Tongue (tissue), 2 donors: ENCODE measurements around the gene SRCIN1. TPM values are rescaled to one million over a fixed set of nuclear protein-coding genes. Genes with fewer than 3 reads are reported as not detected.
A peak's percentile ranks its signal among the peaks of the same experiment; 100 is the strongest.
"Not testable (repeated sequence)": the region's sequence is repeated elsewhere in the genome, so short reads cannot be mapped to it uniquely, and the experiment has no call there.

Source experiments
- DNase-seq: peaks from one replicate; pipeline ENCODE4 v3.0.0-alpha.2; 2015
- total RNA-seq: library from RNA; depleted of rRNA; stranded (reverse); fragments of >200 nt; gene quantifications from one replicate; pipeline ENCODE4 v1.2.3, GENCODE V29; 2014

Gene SRCIN1
- total RNA-seq, 1 donor from 2014 or later, result 1.0 TPM

DNA sequence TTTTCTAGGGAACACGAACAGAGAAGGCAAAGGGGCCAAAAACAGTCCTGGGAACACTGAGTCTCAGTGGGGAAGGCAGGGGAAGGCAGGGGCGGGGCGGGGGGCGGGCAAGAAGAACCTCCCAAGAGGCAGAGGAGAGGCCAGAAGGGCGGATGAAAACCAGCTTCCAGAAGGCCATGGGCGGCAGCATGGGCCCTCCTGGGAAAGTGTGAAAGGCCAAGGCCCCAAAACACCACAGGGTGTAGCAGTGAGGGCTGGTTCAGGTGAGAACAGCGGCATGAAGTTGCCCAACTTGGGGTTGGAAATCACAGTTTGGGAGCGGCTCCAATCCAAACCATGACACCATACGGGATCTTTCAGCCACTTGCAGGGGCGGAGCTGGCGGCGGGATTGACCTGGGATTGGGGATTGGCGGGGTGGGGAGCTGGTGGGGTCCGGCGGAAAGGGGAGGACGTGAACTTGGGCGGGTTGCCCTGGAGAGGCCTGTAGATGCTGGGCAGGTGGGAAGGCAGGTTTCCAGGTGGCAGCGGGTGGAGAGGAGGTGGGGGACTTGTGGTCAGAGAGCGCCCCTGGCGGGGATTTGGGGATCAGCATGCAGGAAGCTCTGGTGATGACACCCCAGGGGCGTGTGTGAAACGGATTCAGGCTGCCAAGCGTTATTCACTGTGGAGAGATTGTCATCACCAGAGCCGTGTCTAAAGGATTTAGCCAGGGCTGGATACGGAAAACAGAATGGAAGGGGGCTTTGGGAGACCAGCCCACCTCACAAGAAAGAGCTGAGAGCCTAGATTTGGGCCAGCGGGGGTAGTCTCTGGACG is 96.6 kb downstream of the SRCIN1 start:
- DNase-seq, result peak; percentile 95

DNA sequence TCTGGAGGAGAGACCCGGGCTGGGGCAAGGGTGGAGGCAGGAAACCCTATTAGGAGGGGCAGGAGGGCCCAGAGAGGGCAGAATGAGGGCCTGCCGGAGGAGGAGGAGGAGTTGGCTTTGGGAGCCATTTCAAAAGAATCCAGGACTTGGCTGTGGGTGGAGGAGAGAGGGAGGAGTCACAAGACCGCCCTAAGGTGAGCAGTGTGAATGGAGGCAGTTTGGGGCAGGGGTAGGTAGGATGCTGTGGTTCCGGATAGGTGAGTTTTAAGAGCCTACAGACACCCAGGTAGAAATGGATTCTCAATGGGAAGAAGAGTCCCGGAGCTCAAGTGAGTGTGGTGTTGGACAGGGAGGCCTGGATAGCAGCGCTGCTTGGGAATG is 97.2 kb downstream of the SRCIN1 start:
- no peak for DNase-seq

- no peak for DNase-seq
Observed at GRCh38 chr17:38507921-38508569, 97.7 kb downstream of the SRCIN1 start.

GRCh38 chr17:38507436-38507835 is 98.3 kb downstream of the SRCIN1 start:
- DNase-seq, result no peak

GRCh38 chr17:38504216-38504615 is 101.5 kb downstream of the SRCIN1 start:
- DNase-seq, result no peak

DNA sequence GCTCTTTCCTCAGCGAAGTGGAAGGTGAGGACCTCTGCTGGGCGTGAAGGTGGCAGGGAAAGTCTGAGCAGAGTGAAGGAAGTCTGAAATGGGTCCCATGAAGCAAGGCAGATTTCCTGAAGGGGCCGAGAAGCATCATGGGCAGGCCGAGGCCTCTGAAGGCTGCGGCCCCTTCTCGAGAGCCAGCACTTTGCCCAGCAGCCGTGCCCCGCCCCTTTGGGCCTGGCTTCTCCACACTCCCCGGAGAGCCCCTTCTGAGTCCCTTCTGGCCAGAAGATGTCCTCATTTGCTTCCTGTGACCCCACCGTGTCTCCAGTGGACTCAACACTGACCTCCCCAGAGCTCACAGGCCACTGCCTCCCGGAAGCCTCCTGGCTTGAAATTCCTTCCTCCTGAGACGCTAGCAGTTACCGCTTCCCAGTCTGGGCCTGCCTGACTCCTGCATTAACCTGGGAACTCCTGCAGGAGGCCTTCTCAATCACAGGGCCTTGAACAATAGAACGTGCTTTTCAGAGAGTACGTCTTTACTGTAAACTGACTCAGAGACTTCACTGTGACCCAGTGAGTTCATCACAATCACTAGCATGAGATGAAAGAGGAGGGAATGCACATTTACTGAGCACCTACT is 102.4 kb downstream of the SRCIN1 start:
- DNase-seq, result not testable (repeated sequence)

- not testable (repeated sequence) for DNase-seq
Observed at GRCh38 chr17:38501718-38502117, 104.0 kb downstream of the SRCIN1 start.

DNA sequence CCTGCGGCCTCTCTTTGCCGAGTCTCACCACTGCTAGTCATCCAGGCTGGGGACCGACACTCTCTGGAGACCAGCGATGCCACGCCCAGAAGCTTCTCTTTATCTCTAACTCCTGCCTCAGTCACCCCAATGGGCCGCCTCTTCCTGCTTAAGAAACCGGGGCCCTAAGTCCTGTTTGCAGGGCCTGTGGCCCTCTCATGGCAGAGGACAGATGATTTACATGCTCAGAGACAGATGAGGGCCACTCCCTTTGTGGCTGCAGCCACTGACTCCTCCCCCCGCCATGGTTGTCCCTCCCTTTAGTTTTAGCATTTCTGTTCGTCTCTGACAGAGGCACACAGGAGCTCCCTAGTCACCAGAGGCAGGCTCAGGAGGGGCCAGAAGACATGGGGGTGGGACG is 106.5 kb downstream of the SRCIN1 start:
- not testable (repeated sequence) for DNase-seq

GRCh38 chr17:38498353-38498752 is 107.4 kb downstream of the SRCIN1 start:
- no peak for DNase-seq

GRCh38 chr17:38497656-38498055 is 108.1 kb downstream of the SRCIN1 start:
- not testable (repeated sequence) for DNase-seq

DNA sequence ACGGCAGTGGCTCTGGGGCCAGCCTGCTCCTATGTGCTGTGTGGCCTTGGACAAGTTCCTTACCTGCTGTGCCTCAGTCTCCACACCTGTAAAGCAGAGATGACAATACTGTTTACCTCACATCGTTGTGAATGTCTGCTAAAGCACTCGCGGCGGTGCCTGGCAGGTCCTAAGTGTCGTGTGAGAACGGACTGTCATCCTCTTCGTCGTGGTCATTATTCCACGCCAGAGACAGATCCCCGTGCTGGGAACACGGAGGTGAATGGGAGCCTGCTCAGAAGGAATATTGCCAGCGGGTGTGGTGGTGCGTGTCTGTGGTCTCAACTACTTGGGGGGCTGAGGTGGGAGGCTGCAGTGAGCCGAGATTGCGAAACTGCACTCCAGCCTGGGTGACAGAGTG is 111.6 kb downstream of the SRCIN1 start:
- not testable (repeated sequence) for DNase-seq

DNA sequence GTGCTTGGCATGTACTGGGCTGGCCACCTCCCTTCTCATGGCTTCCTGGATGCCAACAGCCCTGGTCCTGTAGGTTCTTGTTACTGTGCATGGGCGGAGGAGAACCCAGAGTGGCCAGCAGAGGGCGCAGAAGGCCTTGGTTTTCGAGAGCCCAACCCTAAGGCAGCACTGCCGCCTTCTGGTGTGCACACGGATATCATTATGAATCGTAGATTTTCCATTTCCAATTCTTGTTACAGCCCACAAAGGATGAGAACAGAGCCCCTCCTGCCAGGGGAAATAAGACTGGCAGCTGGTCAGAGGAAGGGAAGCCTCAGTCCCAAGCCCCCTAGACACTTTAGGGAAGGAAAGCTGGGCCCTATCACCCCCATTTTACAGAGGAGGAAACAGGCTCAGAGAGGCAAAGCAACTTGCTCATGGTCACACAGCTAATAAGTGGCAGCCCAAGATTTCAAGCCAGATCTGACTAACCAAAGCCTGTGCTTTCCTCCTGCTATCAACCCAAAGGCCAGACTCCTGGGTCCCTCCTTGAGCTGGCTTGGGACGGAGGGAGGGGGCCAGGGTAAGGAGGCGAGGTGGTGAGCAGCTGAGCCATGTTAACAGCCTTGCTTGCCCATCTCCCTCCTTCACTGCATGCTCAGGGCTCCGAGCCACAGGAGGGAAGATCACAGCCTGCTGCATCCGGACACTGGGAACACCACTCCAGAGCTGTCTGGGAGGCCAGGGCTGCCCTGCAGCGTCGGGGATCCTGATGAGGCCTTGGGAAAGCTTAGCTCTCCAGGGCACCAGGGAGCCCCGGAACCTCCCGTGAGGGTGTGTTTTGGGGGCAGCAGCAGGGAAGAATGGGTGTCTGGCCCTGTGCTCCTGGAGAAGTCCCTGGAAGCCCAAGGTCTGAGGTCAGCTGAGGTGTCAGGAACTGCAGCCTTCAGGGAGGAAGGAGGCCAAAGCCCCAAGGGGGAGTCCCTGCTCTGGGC is 113.4 kb downstream of the SRCIN1 start:
- DNase-seq, result peak; percentile 94

- not testable (repeated sequence) for DNase-seq
Observed at GRCh38 chr17:38491346-38492066, 114.2 kb downstream of the SRCIN1 start.

DNA sequence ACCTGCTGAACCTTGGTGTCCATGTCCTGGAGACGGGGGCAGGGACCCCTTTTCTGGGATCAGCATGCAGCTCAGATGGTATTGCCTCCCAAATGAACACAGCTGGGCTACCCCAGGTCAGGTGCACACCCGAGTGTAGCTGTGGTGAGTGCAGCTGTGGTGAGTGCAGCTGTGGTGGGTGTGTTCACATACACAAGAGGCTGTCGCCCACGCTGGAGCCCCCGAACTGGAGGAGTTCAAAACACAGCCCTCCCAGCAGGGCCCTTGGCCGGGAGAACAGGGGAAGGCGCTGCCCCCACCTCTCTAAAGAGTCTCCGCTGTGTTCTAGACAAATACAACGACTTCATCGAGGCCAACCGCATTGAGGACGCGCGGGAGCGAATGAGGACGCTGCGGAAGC is 116.0 kb downstream of the SRCIN1 start:
- DNase-seq, result peak; percentile 49

DNA sequence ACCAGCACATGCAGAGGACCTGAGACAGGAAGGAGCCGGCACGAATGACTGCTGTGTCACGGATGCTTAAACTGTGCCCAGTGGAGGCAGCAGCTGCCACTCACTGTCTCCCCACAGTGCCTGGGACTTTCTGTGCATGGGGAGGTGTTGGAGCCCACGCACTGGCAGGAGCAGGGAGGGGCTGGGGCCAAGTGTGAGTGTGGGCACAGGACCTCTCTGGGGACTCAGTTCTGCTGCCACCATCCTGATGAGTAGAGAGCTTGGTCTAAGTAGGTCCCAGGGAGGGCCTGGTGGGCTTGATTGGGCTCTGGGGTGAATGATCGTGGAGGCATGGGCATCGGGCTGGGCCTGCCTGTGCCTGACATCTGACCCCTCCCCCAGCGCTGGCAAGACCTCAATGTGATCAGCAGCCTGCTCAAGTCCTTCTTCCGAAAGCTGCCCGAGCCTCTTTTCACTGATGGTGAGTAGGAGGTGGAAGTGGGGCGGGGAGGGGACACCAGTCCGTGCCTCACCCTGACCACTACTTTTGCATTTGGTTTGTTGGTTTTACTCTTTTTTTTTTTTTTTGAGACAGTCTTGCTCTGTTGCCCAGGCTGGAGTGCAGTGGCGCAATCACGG is 120.0 kb downstream of the SRCIN1 start:
- not testable (repeated sequence) for DNase-seq

DNA sequence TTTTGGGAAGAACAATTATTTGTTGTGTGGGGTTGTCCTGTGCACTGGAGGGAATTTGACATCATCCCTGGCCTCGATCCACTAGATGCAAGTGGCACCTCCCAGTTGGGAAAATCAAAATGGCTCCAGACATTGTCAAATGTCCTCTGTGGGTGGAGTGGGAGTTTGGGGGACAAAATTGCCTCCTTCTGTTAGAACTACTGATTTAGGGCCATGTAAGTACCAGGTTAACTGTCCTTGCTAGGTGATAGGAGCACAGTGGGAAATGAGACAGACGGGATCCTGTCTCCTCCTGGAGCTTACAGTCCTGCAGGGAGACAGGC is 120.6 kb downstream of the SRCIN1 start:
- no peak for DNase-seq

DNA sequence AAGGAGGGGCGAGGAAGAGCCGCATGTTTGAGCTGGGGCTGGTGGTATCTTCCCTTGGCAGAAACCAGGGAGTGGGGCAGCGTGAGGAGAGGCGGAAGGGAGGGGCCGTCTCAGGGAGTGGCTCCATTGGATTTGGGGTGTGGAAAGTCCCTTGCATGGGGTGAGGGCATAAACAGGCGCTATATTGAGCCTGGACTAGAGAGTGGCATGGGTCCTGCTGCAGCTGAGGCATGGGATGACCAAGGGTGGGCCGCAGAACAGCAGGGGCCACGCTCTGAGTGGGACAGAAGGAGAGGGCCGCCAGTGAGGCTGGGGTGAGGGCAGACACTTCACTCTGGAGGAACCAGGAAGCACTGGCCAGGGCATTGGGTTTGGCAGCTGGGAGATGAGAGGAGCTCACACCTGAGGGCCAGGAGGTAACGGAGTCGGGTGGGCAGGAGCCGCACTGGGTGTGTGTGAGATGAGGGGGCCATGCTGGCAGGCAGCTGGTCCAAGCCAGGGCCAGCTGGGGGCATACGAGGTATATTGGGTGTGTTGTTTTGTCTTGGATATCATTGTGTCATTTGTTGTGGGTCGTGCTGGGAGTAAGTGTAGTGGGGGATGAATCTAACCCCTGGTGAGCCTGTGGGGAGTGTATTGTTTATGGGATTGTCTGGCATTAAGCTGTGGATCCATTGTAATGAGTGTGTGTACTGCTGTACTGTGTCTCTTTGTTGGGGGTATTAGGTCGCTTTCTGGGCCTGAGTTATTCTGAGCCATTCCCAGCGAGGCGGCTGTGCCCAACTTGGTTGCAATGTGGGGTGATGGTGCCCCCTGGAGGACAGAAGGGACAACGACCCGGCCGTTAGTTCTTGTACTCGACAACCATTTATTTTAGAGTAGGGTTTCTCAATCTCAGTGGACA is 121.3 kb downstream of the SRCIN1 start:
- peak; percentile 90 for DNase-seq

DNA sequence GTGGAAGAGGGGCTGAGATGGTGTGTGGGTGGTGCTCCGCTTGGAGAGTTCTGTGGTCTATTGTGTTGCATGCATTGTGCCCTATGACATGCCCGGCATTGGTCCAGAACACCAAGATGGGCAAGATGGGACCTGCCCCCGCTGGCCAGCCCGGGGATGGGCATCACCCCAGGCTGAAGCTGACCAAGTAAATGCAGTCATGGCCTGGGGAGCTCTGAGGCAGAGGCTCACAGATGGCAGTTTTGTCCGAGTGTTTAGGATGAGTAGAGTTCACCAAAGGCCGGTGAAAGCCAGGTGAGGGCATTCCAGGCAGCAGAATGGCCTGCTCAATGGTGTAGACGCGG is 123.1 kb downstream of the SRCIN1 start:
- DNase-seq, result not testable (repeated sequence)

- DNase-seq, result not testable (repeated sequence)
Observed at GRCh38 chr17:38482039-38482699, 123.6 kb downstream of the SRCIN1 start.
